ENCODE data around the gene STIL.

GRCh38 chr1:47317841-47318240 lies 3.9 kb upstream of the STIL start:
- TF ChIP-seq CTCF (IDR thresholded peaks at IDR 0.05), result no peak
- no peak for TF ChIP-seq POLR2A (IDR thresholded peaks at IDR 0.05)
